Mesothelial cell of epicardium (in vitro differentiated cells): ENCODE measurements around the gene KATNAL2. TPM values are rescaled to one million over a fixed set of nuclear protein-coding genes. Genes with fewer than 3 reads are reported as not detected.

Source experiments
- DNase-seq, 2 experiments: peaks; one replicate each; pipeline ENCODE4 v3.0.0; 2021; ENCODE audit warnings: low spot score in 2 of 2; ENCODE audit not compliant: unreplicated experiment in 2 of 2
- H3K27ac Mint-ChIP-seq: 2 replicates; pipeline ENCODE4 v1.8.0; 2021; ENCODE audit warnings: mixed read lengths
- H3K27me3 Mint-ChIP-seq: 2 replicates; pipeline ENCODE4 v1.8.0; 2021; ENCODE audit warnings: low read depth, mixed read lengths
- H3K36me3 Mint-ChIP-seq: 2 replicates; pipeline ENCODE4 v1.8.0; 2021; ENCODE audit warnings: mixed read lengths
- H3K4me1 Mint-ChIP-seq: 2 replicates; pipeline ENCODE4 v1.8.0; 2021; ENCODE audit warnings: mixed read lengths
- H3K4me3 Mint-ChIP-seq: 2 replicates; pipeline ENCODE4 v1.8.0; 2021; ENCODE audit warnings: mild to moderate bottlenecking, moderate library complexity, mixed read lengths
- H3K9me3 Mint-ChIP-seq: 2 replicates; pipeline ENCODE4 v1.8.0; 2021; ENCODE audit warnings: mixed read lengths
- total RNA-seq: library from RNA; stranded (reverse); gene quantifications from 3 replicates; pipeline ENCODE4 v1.2.1, GENCODE V29; 2021
- TF ChIP-seq, protein P1 (sequence below): fragments of 200-600 bp; sonication (generic); IDR thresholded peaks from one replicate; pipeline ENCODE4 v1.5.0; 2021; ENCODE audit warnings: antibody characterized with exemption; ENCODE audit not compliant: unreplicated experiment

The KATNAL2 gene
- total RNA-seq, 1 donor from 2014 or later: 8.9 TPM

DNA sequence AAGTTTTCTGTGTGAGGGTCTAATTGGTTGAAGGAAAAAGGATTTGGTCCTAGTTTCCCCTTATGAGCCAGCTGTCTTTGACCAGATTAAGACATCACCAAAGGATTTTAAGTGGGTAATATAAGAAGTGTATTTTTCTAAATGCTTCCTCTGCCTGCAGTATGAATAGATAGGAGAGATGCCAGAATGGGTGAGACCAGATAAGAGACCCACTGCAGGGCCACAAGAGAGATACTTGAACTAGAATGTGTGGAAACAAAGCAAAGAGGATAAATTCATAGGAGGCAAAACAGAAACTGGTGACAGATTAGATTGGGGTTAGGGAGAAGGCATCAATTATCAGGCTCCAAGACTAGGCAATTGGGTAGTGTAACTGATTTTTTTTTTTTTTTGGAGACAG lies 234.0 kb downstream of the KATNAL2 start:
- H3K27me3 Mint-ChIP-seq: no peaks in the 10 kb centered on the region
- H3K9me3 Mint-ChIP-seq: no peaks in the 10 kb centered on the region
- H3K27ac Mint-ChIP-seq: peak overlapping the region; percentile 99
- TF ChIP-seq, protein P1, sequence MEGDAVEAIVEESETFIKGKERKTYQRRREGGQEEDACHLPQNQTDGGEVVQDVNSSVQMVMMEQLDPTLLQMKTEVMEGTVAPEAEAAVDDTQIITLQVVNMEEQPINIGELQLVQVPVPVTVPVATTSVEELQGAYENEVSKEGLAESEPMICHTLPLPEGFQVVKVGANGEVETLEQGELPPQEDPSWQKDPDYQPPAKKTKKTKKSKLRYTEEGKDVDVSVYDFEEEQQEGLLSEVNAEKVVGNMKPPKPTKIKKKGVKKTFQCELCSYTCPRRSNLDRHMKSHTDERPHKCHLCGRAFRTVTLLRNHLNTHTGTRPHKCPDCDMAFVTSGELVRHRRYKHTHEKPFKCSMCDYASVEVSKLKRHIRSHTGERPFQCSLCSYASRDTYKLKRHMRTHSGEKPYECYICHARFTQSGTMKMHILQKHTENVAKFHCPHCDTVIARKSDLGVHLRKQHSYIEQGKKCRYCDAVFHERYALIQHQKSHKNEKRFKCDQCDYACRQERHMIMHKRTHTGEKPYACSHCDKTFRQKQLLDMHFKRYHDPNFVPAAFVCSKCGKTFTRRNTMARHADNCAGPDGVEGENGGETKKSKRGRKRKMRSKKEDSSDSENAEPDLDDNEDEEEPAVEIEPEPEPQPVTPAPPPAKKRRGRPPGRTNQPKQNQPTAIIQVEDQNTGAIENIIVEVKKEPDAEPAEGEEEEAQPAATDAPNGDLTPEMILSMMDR: no peak
- H3K4me3 Mint-ChIP-seq: peak overlapping the region; percentile 89
- H3K4me1 Mint-ChIP-seq: peaks cover 25% of the 10 kb centered on the region
- H3K36me3 Mint-ChIP-seq: no peaks in the 10 kb centered on the region
- DNase-seq: no peak

Other genes starting within 250 kb of the KATNAL2 start
- 0.20 to 0.75 TPM (median 0.41 TPM) in 3 replicates for gene ST8SIA5, start 160.5 kb upstream of the KATNAL2 start, total RNA-seq
- gene PIAS2, start 95 bp upstream of the KATNAL2 start, total RNA-seq: 55.7 to 62.1 TPM (median 58.0 TPM) in 3 replicates
- gene ELOA2, start 118.0 kb downstream of the KATNAL2 start, total RNA-seq: not detected in 3 replicates
- gene HDHD2, start 232.9 kb downstream of the KATNAL2 start, total RNA-seq: 40.1 to 44.0 TPM (median 41.0 TPM) in 3 replicates